HCT116 (cell line): ENCODE measurements around the gene ZCCHC3. TPM values are rescaled to one million over a fixed set of nuclear protein-coding genes. Genes with fewer than 3 reads are reported as not detected.
A peak's percentile ranks its signal among the peaks of the same experiment; 100 is the strongest.

ENCODE experiments used
- ATAC-seq: fragments of 200-7000 bp; cut with Tn5 transposase; 2 replicates; pipeline ENCODE4 v1.9.1; 2020; ENCODE audit warnings: mild to moderate bottlenecking, moderate library complexity
- BruUV-seq: library from RNA; stranded (reverse); fragments of 400-500 nt; replicated peaks from 2 replicates; lab custom pipeline; 2021; lab: Mats Ljungman, UMichigan
- CTCF ChIA-PET: fragments of 300-600 bp; sonication (Branson Sonifier 250); formaldehyde crosslinking; loops from one replicate; lab custom pipeline; 2021; ENCODE audit warnings: antibody characterized with exemption; lab: Charles Lee
- POLR2A ChIA-PET: fragments of 300-600, 350-600 bp; sonication (Branson Sonifier 250); formaldehyde crosslinking; loops from one replicate; lab custom pipeline; 2021; ENCODE audit warnings: antibody characterized with exemption; lab: Charles Lee
- RAD21 ChIA-PET, 2 experiments: fragments of 300-600 bp; sonication (Branson Sonifier 250); formaldehyde crosslinking; loops; one replicate each; lab custom pipeline; 2023; ENCODE audit warnings: low total read pairs in 2 of 2; ENCODE audit not compliant: uncharacterized antibody in 2 of 2, unreplicated experiment in 2 of 2, low non-redundant PET in 1 of 2; lab: Charles Lee
- DNase-seq: peaks from one replicate; pipeline ENCODE4 v3.0.0-alpha.2; 2010; ENCODE audit warnings: low read depth, low spot score
- H2AFZ ChIP-seq: fragments of 200-600 bp; shearing (Covaris generic), sonication (generic); 2 replicates; pipeline ENCODE4 v1.6.1; 2017; ENCODE audit warnings: low read depth, mixed run types, mixed read lengths, antibody characterized with exemption, low read length; ENCODE audit not compliant: poor library complexity, severe bottlenecking
- H3K27ac ChIP-seq: 2 replicates; pipeline ENCODE4 v1.5.1; 2012; ENCODE audit warnings: low read depth, low read length
- H3K27me3 ChIP-seq: fragments of 200-600 bp; sonication (generic); 2 replicates; pipeline ENCODE4 v1.6.1; 2016; ENCODE audit warnings: mixed run types, low read length, mixed read lengths; ENCODE audit not compliant: insufficient read depth
- H3K36me3 ChIP-seq, 2 experiments: fragments of 200-500 bp in 1 of 2; fragments of 200-600 bp in 1 of 2; sonication (Bioruptor generic) in 1 of 2; sonication (generic) in 1 of 2; 2 replicates each; pipeline versions ENCODE4 v1.5.1 to v1.6.1; 2014 to 2016; ENCODE audit warnings: low read length in 2 of 2, inconsistent platforms in 1 of 2, mixed read lengths in 1 of 2, mixed run types in 1 of 2; ENCODE audit not compliant: insufficient read depth in 2 of 2, control insufficient read depth in 1 of 2
- H3K4me1 ChIP-seq, 2 experiments: fragments of 200-600 bp in 1 of 2; sonication (generic) in 1 of 2; 2 replicates each; pipeline versions ENCODE4 v1.5.1 to v1.6.1; 2012 to 2017; ENCODE audit warnings: low read length in 2 of 2, inconsistent platforms in 1 of 2, mild to moderate bottlenecking in 1 of 2, mixed read lengths in 1 of 2, mixed run types in 1 of 2, moderate library complexity in 1 of 2; ENCODE audit not compliant: insufficient read depth in 2 of 2, control insufficient read depth in 1 of 2
- H3K4me2 ChIP-seq: fragments of 200-600 bp; sonication (generic); 2 replicates; pipeline ENCODE4 v1.6.1; 2017; ENCODE audit warnings: mixed run types, low read length, mixed read lengths
- H3K4me3 ChIP-seq, 2 experiments: fragments of 200-600 bp in 1 of 2; sonication (generic) in 1 of 2; replicated peaks in 1 of 2; 2 replicates each; pipeline ENCODE4 v1.5.1; 2011 to 2016; ENCODE audit warnings: low read length in 2 of 2, control low read depth in 1 of 2, low read depth in 1 of 2, mild to moderate bottlenecking in 1 of 2, mixed read lengths in 1 of 2, mixed run types in 1 of 2
- H3K79me2 ChIP-seq: fragments of 200-600 bp; sonication (generic); 2 replicates; pipeline ENCODE4 v1.6.1; 2017; ENCODE audit warnings: mild to moderate bottlenecking, mixed run types, low read length, moderate library complexity, mixed read lengths; ENCODE audit not compliant: insufficient read depth
- H3K9ac ChIP-seq: fragments of 200-600 bp; sonication (generic); 2 replicates; pipeline ENCODE4 v1.6.1; 2016; ENCODE audit warnings: low read length, mixed read lengths
- H3K9me2 ChIP-seq: fragments of 200-600 bp; sonication (generic), shearing (Covaris generic); 2 replicates; pipeline ENCODE4 v1.6.1; 2017; ENCODE audit warnings: mixed run types, mild to moderate bottlenecking, moderate library complexity; ENCODE audit not compliant: insufficient read depth
- H3K9me3 ChIP-seq, 2 experiments: fragments of 200-500 bp in 1 of 2; fragments of 200-600 bp in 1 of 2; sonication (Bioruptor generic) in 1 of 2; sonication (generic) in 1 of 2; 2 replicates each; pipeline ENCODE4 v1.6.1; 2014 to 2017; ENCODE audit warnings: low read length in 2 of 2, mixed read lengths in 2 of 2, inconsistent platforms in 1 of 2, low read depth in 1 of 2, mild to moderate bottlenecking in 1 of 2, mixed run types in 1 of 2, moderate library complexity in 1 of 2; ENCODE audit not compliant: control insufficient read depth in 1 of 2, insufficient read depth in 1 of 2
- H4K20me1 ChIP-seq: fragments of 200-600 bp; sonication (generic), shearing (Covaris generic); 2 replicates; pipeline ENCODE4 v1.6.1; 2017; ENCODE audit warnings: mixed run types, mild to moderate bottlenecking, moderate library complexity; ENCODE audit not compliant: insufficient read depth
- CBX3 ChIP-seq: IDR thresholded peaks from 2 replicates; pipeline ENCODE4 v1.6.1; 2012; ENCODE audit warnings: low read depth
- EZH2 ChIP-seq: fragments of 200-600 bp; sonication (generic); IDR thresholded peaks from 2 replicates; pipeline ENCODE4 v1.6.1; 2017; ENCODE audit warnings: antibody characterized with exemption, mixed run types
- FOSL1 ChIP-seq: IDR thresholded peaks from 2 replicates; pipeline ENCODE4 v1.6.1; 2012; ENCODE audit warnings: low read depth
- MAX ChIP-seq: IDR thresholded peaks from 2 replicates; pipeline ENCODE4 v1.6.1; 2012
- POLR2A ChIP-seq: IDR thresholded peaks from 2 replicates; pipeline ENCODE4 v1.7.0; 2011; ENCODE audit warnings: borderline replicate concordance; ENCODE audit not compliant: insufficient read depth, insufficient read length; ENCODE audit errors: extremely low read depth
- REST ChIP-seq: IDR thresholded peaks from 2 replicates; pipeline ENCODE4 v1.6.1; 2012; ENCODE audit warnings: low read depth
- SIN3A ChIP-seq: IDR thresholded peaks from 2 replicates; pipeline ENCODE4 v1.6.1; 2012; ENCODE audit warnings: low read depth
- SRF ChIP-seq: IDR thresholded peaks from 2 replicates; pipeline ENCODE4 v1.6.1; 2012; ENCODE audit warnings: low read depth
- TCF7L2 ChIP-seq: IDR thresholded peaks from 2 replicates; pipeline ENCODE4 v1.7.0; 2011; ENCODE audit warnings: borderline replicate concordance, inconsistent platforms; ENCODE audit not compliant: insufficient read depth, insufficient read length; ENCODE audit errors: extremely low read depth
- ZNF274 ChIP-seq: fragments of 200-500 bp; sonication (Bioruptor generic); IDR thresholded peaks from 2 replicates; pipeline ENCODE4 v1.6.1; 2014; ENCODE audit warnings: mild to moderate bottlenecking, low read depth, low read length, inconsistent platforms
- intact Hi-C: fragments of 100-400 bp; cut with micrococcal nuclease; formaldehyde crosslinking; loops from 2 replicates; pipeline ENCODE4 v1.10.0; 2022
- total RNA-seq: library from RNA; stranded (reverse); gene quantifications from one replicate; pipeline ENCODE4 v1.2.1, GENCODE V29; 2021; ENCODE audit not compliant: unreplicated experiment

The ZCCHC3 gene
- total RNA-seq, 1 experiment from 2014 or later: 19.3 TPM

- CTCF ChIA-PET: interaction anchor here (0.7 to 1.1 kb wide), 4 partner anchors 15 to 299 kb away, joined by 3 to 5 read pairs (median 4); no protein-coding TSS in a partner anchor
- POLR2A ChIA-PET: interaction anchor here (0.6 to 1.4 kb wide), 10 partner anchors 10 to 36 kb away, joined by 3 to 8 read pairs (median 4); partner anchors contain the start of genes SOX12 and TRIB3
Observed at GRCh38 chr20:346640-347316, 49.4 kb downstream of the ZCCHC3 start, which contains the start of gene NRSN2. TSS of gene NRSN2 (plus strand) at chr20:347111. CDS start at chr20:349644, 2,533 bp downstream.

More at GRCh38 chr20:346640-347316, 49.4 kb downstream of the ZCCHC3 start, which contains the start of gene NRSN2:
- Histone ChIP-seq H3K9me3 (peaks cover 0 to 16% of the 10 kb centered on the region in 2 experiments; a peak in 2 of 4 replicates), H3K27ac (peak within 1 kb of the TSS; percentile 72), H3K4me2 (peak within 1 kb of the TSS; percentile 95), H2AFZ (peak within 1 kb of the TSS; percentile 40), H3K27me3 (no peaks in the 10 kb centered on the region), H4K20me1 (no peaks in the 10 kb centered on the region), H3K9ac (peak within 1 kb of the TSS; percentile 71), H3K4me3 (peak within 1 kb of the TSS; percentile 64 to 80), H3K4me1 (peaks cover 14 to 31% of the 10 kb centered on the region in 2 experiments), H3K36me3 (no peaks in the 10 kb centered on the region), H3K9me2 (no peaks in the 10 kb centered on the region), H3K79me2 (no peaks in the 10 kb centered on the region)
- BruUV-seq: no TSS peak
- ATAC-seq (no peak), DNase-seq (no peak)
- TF ChIP-seq SRF (no peak), CBX3 (no peak), FOSL1 (no peak), REST (no peak), POLR2A (no peak), EZH2 (no peak), SIN3A (no peak), ZNF274 (no peak), TCF7L2 (no peak), MAX (no peak)
- intact Hi-C loops: no loop called here
- RAD21 ChIA-PET: interaction anchor here in 1 of 2 experiments (1.0 kb wide), 1 partner anchor 16 kb away, joined by 3 read pairs; no protein-coding TSS in a partner anchor
